ENCODE measurements around the gene PDCL3. TPM values are rescaled to one million over a fixed set of nuclear protein-coding genes. Genes with fewer than 3 reads are reported as not detected.

PDCL3 gene
- polyA plus RNA-seq, 2 donors, result 22.4 to 35.4 TPM

DNA sequence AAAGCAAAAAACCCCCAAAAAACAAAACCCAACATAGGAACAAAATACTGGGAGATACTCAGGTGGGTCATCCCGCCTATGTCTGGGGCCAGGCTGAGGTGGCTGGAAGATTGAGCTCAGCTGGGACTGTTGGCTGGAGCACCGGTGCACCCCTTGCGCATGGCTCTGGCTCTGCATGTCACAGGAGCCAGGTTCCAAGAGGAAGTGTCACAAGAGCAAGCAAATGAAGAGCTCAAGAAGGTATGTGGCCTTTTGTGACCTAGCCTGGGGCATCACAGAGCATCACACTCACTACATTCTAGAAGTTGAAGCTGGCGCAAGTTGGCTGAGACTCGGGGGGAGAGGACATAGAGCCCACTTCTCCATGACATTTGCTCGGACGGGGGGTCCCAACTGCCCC, 40.6 kb downstream of the PDCL3 start:
- peak overlapping the region in 1 of 2 donors; percentile 1 for H3K27ac ChIP-seq (ENCODE audit: low read depth in 2 of 2, low read length in 1 of 2)
- 94 to 96% methylated on average over 7 of the region's 7 CpGs for WGBS, 2 donors
- H3K4me1 ChIP-seq (ENCODE audit: control insufficient read depth in 2 of 2, insufficient read depth in 2 of 2, low read length in 1 of 2), result no peaks in the 10 kb centered on the region
- H3K36me3 ChIP-seq (ENCODE audit: control insufficient read depth in 2 of 2, insufficient read depth in 2 of 2, low read length in 1 of 2), result no peaks in the 10 kb centered on the region
- no peaks in the 10 kb centered on the region for H3K9me3 ChIP-seq (ENCODE audit: control insufficient read depth in 2 of 2, insufficient read depth in 1 of 2, low read depth in 1 of 2, low read length in 1 of 2)
- H3K4me3 ChIP-seq (ENCODE audit: low read depth in 1 of 2, low read length in 2 of 2), result no peak overlapping the region
- no peaks in the 10 kb centered on the region for H3K27me3 ChIP-seq (ENCODE audit: control insufficient read depth in 1 of 2, insufficient read depth in 2 of 2, low read length in 2 of 2)

DNA sequence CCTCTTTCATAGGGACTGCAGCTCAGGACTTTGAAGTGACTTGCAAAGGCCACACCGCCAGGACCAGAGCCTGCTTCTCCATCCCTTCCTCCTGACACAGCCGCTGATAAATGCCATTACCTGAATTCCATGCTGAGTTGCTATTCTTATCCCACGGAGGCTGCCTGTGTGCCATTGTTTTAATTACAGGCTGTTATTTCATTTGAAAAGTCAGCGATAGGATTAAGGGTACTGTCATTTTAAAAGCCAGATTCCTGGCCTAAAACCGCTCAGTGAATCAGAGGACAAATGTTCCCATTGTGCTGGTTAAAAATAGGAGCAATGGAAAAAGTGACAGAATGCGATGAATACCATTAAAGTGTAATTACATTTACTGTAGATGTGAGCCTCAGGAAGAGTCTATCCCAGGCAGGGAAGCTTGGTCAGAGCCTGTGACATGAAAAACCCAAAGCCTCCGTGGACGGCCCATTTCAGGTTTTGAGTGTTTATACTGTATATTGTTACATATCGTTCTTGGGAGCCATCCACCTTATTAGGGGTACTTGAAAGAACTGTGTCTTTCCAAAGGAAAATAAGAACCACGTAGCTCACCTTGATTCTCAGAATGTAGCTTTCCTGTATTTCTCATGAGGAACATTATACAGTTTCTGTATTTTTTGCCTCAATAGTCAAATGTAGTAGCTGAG, 41.3 kb downstream of the PDCL3 start:
- Histone ChIP-seq H3K36me3 (ENCODE audit: control insufficient read depth in 2 of 2, insufficient read depth in 2 of 2, low read length in 1 of 2) (no peaks in the 10 kb centered on the region), H3K27me3 (ENCODE audit: control insufficient read depth in 1 of 2, insufficient read depth in 2 of 2, low read length in 2 of 2) (no peaks in the 10 kb centered on the region), H3K4me1 (ENCODE audit: control insufficient read depth in 2 of 2, insufficient read depth in 2 of 2, low read length in 1 of 2) (no peaks in the 10 kb centered on the region), H3K9me3 (ENCODE audit: control insufficient read depth in 2 of 2, insufficient read depth in 1 of 2, low read depth in 1 of 2, low read length in 1 of 2) (no peaks in the 10 kb centered on the region), H3K4me3 (ENCODE audit: low read depth in 1 of 2, low read length in 2 of 2) (no peak overlapping the region), H3K27ac (ENCODE audit: low read depth in 2 of 2, low read length in 1 of 2) (peak overlapping the region in 1 of 2 donors; percentile 9)
- WGBS, 2 donors, result 53 to 59% methylated on average over 10 of the region's 10 CpGs

DNA sequence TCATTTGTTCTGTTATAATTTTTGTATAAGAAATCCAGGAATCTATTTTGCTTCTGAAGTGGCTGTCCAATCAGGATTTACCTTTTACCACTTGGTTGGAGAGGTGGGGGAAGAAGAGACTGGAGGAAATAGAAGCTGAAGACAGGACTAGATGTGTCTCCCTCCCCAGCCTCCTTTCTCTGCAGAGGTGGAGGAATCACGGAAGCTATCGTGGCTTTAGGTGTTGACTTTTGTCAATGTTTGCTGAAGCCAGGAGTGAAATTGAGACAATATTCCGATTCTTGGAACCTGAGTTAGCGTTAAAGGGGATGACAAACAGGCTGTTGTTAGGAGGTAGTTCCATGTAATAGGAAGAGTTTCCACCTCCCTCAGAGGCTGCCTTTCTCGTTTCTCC, 43.5 kb downstream of the PDCL3 start:
- H3K27me3 ChIP-seq (ENCODE audit: control insufficient read depth in 1 of 2, insufficient read depth in 2 of 2, low read length in 2 of 2), result no peaks in the 10 kb centered on the region
- no peaks in the 10 kb centered on the region for H3K9me3 ChIP-seq (ENCODE audit: control insufficient read depth in 2 of 2, insufficient read depth in 1 of 2, low read depth in 1 of 2, low read length in 1 of 2)
- H3K4me3 ChIP-seq (ENCODE audit: low read depth in 1 of 2, low read length in 2 of 2), result no peak overlapping the region
- no peaks in the 10 kb centered on the region for H3K4me1 ChIP-seq (ENCODE audit: control insufficient read depth in 2 of 2, insufficient read depth in 2 of 2, low read length in 1 of 2)
- 57 to 66% methylated on average over 5 of the region's 5 CpGs for WGBS, 2 donors
- H3K27ac ChIP-seq (ENCODE audit: low read depth in 2 of 2, low read length in 1 of 2), result no peak overlapping the region
- no peaks in the 10 kb centered on the region for H3K36me3 ChIP-seq (ENCODE audit: control insufficient read depth in 2 of 2, insufficient read depth in 2 of 2, low read length in 1 of 2)

DNA sequence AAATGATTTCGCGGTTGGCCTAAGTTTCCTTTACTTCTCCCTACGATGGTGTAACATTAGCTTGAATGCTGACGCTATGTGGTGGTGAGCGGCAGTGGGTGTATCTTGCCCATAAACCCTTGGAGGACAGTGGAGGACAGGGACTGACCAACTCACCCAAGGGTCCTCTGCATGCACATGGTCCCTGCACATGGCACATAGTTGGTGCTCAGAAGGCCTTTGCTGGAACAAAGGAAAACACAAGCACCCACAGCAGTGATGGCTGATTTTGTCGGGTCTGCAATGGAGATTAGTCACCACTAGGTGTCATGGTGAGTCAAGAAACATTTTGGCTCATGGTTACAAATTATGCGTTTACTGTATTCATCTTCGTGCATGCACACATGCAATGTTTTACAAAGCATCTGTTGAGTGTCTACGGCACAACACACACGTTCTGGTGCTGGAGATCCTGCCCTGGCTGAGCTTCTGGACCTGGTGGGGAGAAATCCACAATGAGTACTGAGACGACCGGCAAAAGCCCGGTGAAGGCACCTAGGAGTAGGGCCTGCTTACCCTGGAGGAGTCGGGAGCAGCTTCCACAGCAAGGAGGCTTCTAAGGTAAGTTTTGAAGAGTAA, 44.0 kb downstream of the PDCL3 start:
- peaks cover 0 to 2% of the 10 kb centered on the region in 2 donors for H3K4me1 ChIP-seq (ENCODE audit: control insufficient read depth in 2 of 2, insufficient read depth in 2 of 2, low read length in 1 of 2)
- no peaks in the 10 kb centered on the region for H3K36me3 ChIP-seq (ENCODE audit: control insufficient read depth in 2 of 2, insufficient read depth in 2 of 2, low read length in 1 of 2)
- 56 to 57% methylated on average over 14 of the region's 14 CpGs for WGBS, 2 donors
- H3K27ac ChIP-seq (ENCODE audit: low read depth in 2 of 2, low read length in 1 of 2), result no peak overlapping the region
- H3K9me3 ChIP-seq (ENCODE audit: control insufficient read depth in 2 of 2, insufficient read depth in 1 of 2, low read depth in 1 of 2, low read length in 1 of 2), result no peaks in the 10 kb centered on the region
- H3K27me3 ChIP-seq (ENCODE audit: control insufficient read depth in 1 of 2, insufficient read depth in 2 of 2, low read length in 2 of 2), result no peaks in the 10 kb centered on the region
- no peak overlapping the region for H3K4me3 ChIP-seq (ENCODE audit: low read depth in 1 of 2, low read length in 2 of 2)

DNA sequence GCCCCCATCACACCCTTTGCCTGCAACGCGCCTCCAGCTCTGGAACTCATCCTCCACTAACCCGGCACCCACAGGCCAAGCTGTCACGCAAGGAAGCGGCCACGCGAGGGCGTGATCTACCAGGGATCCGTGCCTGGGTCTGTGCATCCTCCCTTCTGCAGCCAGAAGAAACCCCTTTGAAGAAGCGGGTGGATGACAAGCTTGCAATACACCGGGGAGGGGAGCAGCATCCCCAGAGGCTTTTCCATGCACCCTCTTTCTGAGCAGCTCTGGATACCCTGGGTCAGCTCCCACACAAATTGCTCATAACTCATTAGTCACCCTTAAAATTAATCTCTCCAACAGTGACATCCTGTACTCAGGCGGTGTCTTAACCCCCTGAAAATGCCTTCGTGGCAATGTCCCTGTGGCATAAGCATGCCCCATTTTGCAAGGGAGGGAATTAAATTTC, 47.6 kb downstream of the PDCL3 start:
- H3K4me1 ChIP-seq (ENCODE audit: control insufficient read depth in 2 of 2, insufficient read depth in 2 of 2, low read length in 1 of 2), result peaks cover 0 to 2% of the 10 kb centered on the region in 2 donors
- H3K27me3 ChIP-seq (ENCODE audit: control insufficient read depth in 1 of 2, insufficient read depth in 2 of 2, low read length in 2 of 2), result no peaks in the 10 kb centered on the region
- H3K9me3 ChIP-seq (ENCODE audit: control insufficient read depth in 2 of 2, insufficient read depth in 1 of 2, low read depth in 1 of 2, low read length in 1 of 2), result no peaks in the 10 kb centered on the region
- no peak overlapping the region for H3K27ac ChIP-seq (ENCODE audit: low read depth in 2 of 2, low read length in 1 of 2)
- 13 to 19% methylated on average over 13 of the region's 13 CpGs for WGBS, 2 donors
- H3K36me3 ChIP-seq (ENCODE audit: control insufficient read depth in 2 of 2, insufficient read depth in 2 of 2, low read length in 1 of 2), result no peaks in the 10 kb centered on the region
- H3K4me3 ChIP-seq (ENCODE audit: low read depth in 1 of 2, low read length in 2 of 2), result no peak overlapping the region

DNA sequence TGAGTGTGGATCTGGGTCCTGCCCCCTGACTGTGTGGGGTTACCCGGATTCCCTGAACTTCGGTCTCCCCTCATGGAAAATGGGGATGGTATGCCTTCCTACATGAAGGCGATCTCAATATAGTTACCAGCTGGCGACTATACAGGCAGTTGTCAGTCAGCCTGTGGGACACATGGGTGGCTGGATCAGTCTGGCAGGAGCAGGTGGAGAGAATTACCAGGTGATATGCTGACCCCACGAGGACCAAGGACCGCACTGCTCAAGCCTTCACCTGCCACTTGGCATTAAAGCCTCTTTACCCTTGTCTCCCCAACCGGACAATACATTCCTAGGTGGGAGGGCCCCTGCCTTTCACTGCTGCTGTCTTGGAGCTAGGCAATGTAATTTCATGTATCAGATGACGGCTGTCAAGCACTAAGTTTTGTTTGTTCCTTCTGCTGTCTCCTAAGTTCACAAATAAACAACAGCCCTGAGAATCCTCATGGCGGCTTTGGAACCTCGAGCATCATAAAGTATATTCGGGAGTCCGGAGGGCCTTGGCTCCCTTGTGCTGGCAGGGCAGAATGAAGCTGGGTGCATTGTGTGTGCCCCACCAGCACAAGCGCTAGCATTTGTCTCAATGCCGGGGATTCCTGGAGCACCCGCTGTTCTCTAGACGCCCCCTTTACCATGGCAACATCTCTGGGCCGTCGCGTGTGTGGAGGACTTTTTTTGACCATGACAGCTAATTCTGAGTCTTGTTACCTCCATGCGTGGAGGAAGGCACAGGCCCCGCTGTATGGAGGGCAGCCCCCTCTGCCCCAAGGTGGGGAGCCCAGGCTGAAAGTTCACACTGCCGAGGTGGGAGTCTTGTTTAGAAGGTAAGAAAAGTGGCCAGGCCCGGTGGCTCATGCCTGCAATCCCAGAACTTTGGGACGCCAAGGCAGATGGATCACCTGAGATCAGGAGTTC, 48.6 kb downstream of the PDCL3 start:
- Histone ChIP-seq H3K4me3 (ENCODE audit: low read depth in 1 of 2, low read length in 2 of 2) (no peak overlapping the region), H3K27me3 (ENCODE audit: control insufficient read depth in 1 of 2, insufficient read depth in 2 of 2, low read length in 2 of 2) (no peaks in the 10 kb centered on the region), H3K9me3 (ENCODE audit: control insufficient read depth in 2 of 2, insufficient read depth in 1 of 2, low read depth in 1 of 2, low read length in 1 of 2) (no peaks in the 10 kb centered on the region), H3K27ac (ENCODE audit: low read depth in 2 of 2, low read length in 1 of 2) (no peak overlapping the region), H3K36me3 (ENCODE audit: control insufficient read depth in 2 of 2, insufficient read depth in 2 of 2, low read length in 1 of 2) (no peaks in the 10 kb centered on the region), H3K4me1 (ENCODE audit: control insufficient read depth in 2 of 2, insufficient read depth in 2 of 2, low read length in 1 of 2) (peaks cover 0 to 2% of the 10 kb centered on the region in 2 donors)
- WGBS, 2 donors, result 90 to 92% methylated on average over 24 of the region's 24 CpGs

DNA sequence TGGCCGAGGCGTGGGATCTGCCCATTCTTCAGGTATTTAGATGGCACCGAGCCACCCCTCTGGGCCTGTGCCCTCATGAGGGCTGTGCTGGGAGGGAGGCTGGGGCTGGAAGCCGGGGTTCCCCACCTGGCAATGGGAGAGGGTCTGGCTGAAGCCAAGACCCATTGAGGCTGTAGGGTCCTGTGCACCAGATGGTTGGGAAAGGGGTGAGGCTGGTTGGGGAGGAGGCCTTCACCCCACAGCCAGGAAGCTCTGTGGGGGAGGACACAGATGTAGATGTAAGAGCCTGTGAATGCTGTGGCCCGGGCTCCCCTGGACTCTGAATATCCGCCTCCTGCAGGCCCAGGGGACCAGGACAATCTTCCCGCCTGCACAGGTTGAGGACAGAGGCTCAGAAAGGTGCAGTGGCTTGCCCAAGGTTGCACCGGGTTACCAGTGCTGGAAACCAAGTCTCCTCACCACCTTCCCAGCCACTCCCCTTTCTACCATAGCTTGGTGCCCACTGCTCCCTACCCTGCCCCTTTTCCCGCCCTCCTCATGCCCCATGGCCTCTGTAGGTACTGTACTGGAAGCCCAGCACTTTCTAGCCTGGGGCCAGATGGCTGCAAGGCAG, 49.7 kb downstream of the PDCL3 start:
- Histone ChIP-seq H3K27me3 (ENCODE audit: control insufficient read depth in 1 of 2, insufficient read depth in 2 of 2, low read length in 2 of 2) (no peaks in the 10 kb centered on the region), H3K4me1 (ENCODE audit: control insufficient read depth in 2 of 2, insufficient read depth in 2 of 2, low read length in 1 of 2) (peaks cover 0 to 2% of the 10 kb centered on the region in 2 donors), H3K9me3 (ENCODE audit: control insufficient read depth in 2 of 2, insufficient read depth in 1 of 2, low read depth in 1 of 2, low read length in 1 of 2) (no peaks in the 10 kb centered on the region), H3K4me3 (ENCODE audit: low read depth in 1 of 2, low read length in 2 of 2) (no peak overlapping the region), H3K27ac (ENCODE audit: low read depth in 2 of 2, low read length in 1 of 2) (no peak overlapping the region), H3K36me3 (ENCODE audit: control insufficient read depth in 2 of 2, insufficient read depth in 2 of 2, low read length in 1 of 2) (no peaks in the 10 kb centered on the region)
- 90 to 93% methylated on average over 9 of the region's 9 CpGs for WGBS, 2 donors

DNA sequence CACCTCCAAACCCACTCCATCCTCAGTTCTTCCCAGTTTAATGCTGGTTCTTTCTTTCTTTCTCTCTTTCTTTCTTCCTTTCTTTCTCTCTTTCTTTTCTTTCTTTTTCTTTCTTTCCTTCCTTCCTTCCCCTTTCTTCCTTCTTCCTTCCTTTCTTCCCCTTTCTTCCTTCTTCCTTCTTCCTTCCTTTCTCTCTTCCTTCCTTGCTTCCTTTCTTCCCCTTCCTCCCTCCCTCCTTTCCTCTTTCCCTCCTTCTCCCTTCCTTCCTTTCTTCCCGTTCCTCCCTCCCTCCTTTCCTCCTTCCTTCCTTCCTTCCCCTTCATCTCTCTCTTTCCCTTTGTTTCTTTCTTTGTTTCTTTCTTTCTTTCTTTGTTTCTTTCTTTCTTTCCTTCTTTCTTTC, 50.9 kb downstream of the PDCL3 start:
- Histone ChIP-seq H3K4me1 (ENCODE audit: control insufficient read depth in 2 of 2, insufficient read depth in 2 of 2, low read length in 1 of 2) (peaks cover 0 to 2% of the 10 kb centered on the region in 2 donors), H3K36me3 (ENCODE audit: control insufficient read depth in 2 of 2, insufficient read depth in 2 of 2, low read length in 1 of 2) (no peaks in the 10 kb centered on the region), H3K9me3 (ENCODE audit: control insufficient read depth in 2 of 2, insufficient read depth in 1 of 2, low read depth in 1 of 2, low read length in 1 of 2) (no peaks in the 10 kb centered on the region), H3K4me3 (ENCODE audit: low read depth in 1 of 2, low read length in 2 of 2) (no peak overlapping the region), H3K27ac (ENCODE audit: low read depth in 2 of 2, low read length in 1 of 2) (no peak overlapping the region), H3K27me3 (ENCODE audit: control insufficient read depth in 1 of 2, insufficient read depth in 2 of 2, low read length in 2 of 2) (no peaks in the 10 kb centered on the region)
- WGBS, 2 donors, result 73 to 76% methylated on average over 1 of the region's 1 CpG

DNA sequence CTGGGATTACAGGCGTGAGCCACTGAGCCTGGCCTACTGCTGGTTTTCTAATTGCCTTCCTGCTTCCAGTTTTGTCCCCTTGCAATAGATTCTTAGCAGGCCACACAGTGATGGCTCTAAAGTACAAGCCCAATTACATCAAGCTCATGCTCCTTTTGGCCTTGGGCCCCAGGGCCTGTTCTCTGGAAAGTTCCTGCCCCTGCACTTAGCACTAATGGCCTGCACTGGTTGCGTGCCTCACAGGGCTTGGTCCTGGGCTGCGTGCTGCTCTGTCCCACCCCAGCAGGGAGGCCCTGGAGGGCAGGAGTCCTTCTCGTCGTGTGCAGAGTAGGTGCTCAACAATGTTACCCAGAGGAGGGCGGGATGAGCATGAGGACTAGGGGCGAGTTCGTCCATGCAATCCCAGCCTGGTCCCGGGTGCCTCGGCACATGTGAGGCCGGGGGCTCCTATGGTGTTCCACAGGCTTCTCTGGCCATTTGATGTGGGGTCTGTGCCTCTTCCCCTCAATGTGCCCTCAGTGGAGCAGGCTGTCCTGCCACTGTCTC, 51.7 kb downstream of the PDCL3 start:
- Histone ChIP-seq H3K4me3 (ENCODE audit: low read depth in 1 of 2, low read length in 2 of 2) (no peak overlapping the region), H3K27me3 (ENCODE audit: control insufficient read depth in 1 of 2, insufficient read depth in 2 of 2, low read length in 2 of 2) (no peaks in the 10 kb centered on the region), H3K27ac (ENCODE audit: low read depth in 2 of 2, low read length in 1 of 2) (no peak overlapping the region), H3K9me3 (ENCODE audit: control insufficient read depth in 2 of 2, insufficient read depth in 1 of 2, low read depth in 1 of 2, low read length in 1 of 2) (no peaks in the 10 kb centered on the region), H3K4me1 (ENCODE audit: control insufficient read depth in 2 of 2, insufficient read depth in 2 of 2, low read length in 1 of 2) (peaks cover 0 to 2% of the 10 kb centered on the region in 2 donors), H3K36me3 (ENCODE audit: control insufficient read depth in 2 of 2, insufficient read depth in 2 of 2, low read length in 1 of 2) (no peaks in the 10 kb centered on the region)
- 92 to 97% methylated on average over 11 of the region's 11 CpGs for WGBS, 2 donors

Data from esophagus (tissue), 2 donors.